Body of pancreas (tissue), 4 donors: ENCODE results near the gene LCLAT1.

Source experiments
- POLR2A ChIP-seq, 3 donors: fragments of 450-650 bp; IDR thresholded peaks; one replicate each; pipeline ENCODE4 v1.6.1; 2016; ENCODE audit warnings: antibody characterized with exemption in 3 of 3, mild to moderate bottlenecking in 2 of 3
- TF ChIP-seq, protein P1 (sequence below), 7 experiments: fragments of 450-650 bp in 4 of 7; fragments of 200-600 bp in 3 of 7; sonication (generic) in 3 of 7; IDR thresholded peaks; one replicate each; pipeline ENCODE4 v1.5.1; 2016 to 2019; ENCODE audit warnings: antibody characterized with exemption in 7 of 7

GRCh38 chr2:30559544-30560275 is 112.7 kb downstream of the LCLAT1 start:
- TF ChIP-seq, protein P1, sequence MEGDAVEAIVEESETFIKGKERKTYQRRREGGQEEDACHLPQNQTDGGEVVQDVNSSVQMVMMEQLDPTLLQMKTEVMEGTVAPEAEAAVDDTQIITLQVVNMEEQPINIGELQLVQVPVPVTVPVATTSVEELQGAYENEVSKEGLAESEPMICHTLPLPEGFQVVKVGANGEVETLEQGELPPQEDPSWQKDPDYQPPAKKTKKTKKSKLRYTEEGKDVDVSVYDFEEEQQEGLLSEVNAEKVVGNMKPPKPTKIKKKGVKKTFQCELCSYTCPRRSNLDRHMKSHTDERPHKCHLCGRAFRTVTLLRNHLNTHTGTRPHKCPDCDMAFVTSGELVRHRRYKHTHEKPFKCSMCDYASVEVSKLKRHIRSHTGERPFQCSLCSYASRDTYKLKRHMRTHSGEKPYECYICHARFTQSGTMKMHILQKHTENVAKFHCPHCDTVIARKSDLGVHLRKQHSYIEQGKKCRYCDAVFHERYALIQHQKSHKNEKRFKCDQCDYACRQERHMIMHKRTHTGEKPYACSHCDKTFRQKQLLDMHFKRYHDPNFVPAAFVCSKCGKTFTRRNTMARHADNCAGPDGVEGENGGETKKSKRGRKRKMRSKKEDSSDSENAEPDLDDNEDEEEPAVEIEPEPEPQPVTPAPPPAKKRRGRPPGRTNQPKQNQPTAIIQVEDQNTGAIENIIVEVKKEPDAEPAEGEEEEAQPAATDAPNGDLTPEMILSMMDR (IDR thresholded peaks at IDR 0.05) = no peak
- no peak for TF ChIP-seq POLR2A (IDR thresholded peaks at IDR 0.05)
